NK-92 treated with Interleukin-12 subunit alpha and Interleukin-12 subunit beta, amount 100 ng/mL, for 24 hours (cell line): ENCODE results near the gene GHRH.

Experiments
- DNase-seq: peaks from one replicate; lab custom pipeline; 2025; lab: John Stamatoyannopoulos, UW

GHRH gene

DNA sequence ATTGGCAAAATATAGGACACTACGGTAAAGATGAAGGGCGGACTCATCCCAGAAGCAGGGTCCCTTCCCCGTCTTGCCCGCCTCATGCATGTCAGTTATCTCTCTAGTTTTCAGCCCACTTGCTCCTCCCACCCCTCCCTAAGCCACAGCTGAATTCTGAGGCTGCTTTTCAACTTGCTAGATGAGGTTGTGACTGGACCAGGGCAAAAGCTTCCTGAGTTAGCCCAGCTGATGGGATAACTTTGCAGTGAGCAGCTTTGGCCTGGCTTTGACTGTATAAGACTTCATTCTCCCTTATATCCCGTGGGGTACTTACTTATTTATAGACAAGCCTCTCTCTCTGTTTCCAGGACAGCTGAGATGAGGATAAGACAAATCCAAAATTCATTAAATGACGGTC is 23.2 kb downstream of the GHRH start:
- no peak for DNase-seq

DNA sequence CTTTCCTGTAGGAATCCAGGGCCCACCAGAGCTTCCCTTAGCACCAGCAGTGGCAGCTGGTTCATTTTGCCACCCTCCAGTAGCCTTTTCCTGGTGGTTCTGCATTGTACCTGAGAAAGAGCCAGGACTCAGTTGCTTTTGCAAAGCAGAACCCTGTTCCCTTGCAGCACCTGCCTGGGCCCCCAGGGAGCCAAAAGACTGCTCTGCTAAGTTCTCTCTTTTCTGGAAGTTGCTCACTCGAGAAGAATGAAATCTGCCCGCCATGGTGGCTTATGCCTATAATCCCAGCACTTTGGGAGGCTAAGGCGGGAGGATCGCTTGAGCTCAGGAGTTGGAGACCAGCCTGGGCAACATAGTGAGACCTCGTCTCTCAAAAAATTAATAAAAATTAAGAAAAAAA is 24.0 kb downstream of the GHRH start:
- no peak for DNase-seq

DNA sequence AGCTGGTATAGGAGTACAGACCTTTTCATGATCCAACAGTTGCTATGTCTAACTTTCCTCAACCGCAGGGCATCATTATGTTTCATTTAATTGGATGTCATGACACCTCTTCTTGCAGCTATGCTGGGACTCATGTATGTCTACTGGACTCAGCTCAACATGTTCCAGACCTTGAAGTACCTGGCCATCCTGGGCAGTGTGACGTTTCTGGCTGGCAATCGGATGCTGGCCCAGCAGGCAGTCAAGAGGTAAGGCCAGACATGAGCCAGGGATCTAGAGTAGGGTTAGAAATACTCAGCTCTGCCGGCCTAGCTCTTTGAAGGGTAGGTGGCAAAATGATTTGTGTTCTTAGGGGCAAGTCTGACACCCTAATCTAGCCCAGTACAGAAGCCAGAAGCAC is 25.2 kb downstream of the GHRH start:
- DNase-seq = no peak

DNA sequence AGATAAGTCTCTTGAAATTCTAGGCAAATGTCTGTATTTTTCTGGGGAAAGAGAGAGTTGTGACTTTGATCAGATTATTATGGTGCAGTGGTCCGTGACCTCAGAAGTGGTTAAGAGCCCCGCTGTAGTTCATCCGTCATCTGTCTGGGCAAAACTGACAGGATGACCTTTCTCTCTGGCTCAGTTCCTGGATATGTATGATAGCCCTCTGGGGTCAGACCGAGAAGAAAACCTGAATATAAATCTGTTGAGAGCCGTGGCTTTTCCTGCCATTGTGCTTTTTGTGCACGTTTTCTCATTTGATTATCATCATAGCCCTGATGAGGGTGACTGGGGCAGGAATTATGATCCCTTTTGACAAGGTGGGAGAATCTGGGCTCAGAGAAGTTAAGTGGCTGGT is 26.5 kb downstream of the GHRH start:
- DNase-seq = no peak

DNA sequence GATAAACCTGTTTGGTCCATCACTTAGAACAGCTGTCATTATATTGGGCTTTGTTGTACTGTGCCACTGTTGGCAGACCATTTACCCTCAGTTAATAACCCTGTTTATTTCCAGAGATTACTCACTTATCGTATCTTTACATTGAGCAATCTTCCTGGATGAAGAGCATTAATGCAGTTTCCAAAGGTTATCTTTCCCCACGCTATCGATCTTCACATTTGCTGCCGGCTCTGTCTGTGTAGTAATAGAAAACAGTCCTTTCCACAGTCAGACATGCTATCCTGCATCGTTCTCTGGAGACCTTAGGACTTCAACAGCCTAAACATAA is 27.4 kb downstream of the GHRH start:
- no peak for DNase-seq

DNA sequence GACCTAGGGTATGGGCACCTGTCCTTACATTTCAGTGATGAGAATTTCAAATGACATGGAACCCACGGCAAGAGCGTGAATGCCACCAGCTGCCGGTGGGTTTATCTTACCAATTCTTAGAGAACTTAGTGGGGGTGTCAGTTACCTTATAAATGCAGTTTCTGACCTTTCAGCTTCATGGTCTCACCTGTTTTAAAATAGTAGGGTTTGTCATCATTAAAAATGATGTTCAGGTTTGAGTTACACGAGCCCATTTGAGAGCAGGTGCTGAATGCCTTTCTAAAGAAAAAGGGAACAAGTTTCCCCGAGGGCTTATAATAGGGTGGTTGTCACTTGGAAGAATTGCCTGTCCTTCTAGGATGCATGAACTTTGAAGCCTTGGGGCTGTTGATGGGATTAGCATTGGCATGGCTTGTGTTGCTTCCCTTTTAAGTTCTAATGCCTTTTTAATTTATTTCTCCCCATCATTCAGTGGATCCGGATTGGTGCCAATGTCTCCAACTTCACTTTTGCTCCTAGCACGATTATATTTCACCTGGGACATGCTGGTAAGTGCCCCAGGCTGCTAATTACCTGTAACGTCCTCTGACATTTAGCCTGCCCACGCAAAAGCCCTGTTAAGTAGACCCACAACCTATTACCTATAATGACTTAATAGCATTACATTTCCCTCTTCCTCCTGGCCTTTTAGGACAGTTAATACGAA is 27.9 kb downstream of the GHRH start:
- DNase-seq = no peak

DNA sequence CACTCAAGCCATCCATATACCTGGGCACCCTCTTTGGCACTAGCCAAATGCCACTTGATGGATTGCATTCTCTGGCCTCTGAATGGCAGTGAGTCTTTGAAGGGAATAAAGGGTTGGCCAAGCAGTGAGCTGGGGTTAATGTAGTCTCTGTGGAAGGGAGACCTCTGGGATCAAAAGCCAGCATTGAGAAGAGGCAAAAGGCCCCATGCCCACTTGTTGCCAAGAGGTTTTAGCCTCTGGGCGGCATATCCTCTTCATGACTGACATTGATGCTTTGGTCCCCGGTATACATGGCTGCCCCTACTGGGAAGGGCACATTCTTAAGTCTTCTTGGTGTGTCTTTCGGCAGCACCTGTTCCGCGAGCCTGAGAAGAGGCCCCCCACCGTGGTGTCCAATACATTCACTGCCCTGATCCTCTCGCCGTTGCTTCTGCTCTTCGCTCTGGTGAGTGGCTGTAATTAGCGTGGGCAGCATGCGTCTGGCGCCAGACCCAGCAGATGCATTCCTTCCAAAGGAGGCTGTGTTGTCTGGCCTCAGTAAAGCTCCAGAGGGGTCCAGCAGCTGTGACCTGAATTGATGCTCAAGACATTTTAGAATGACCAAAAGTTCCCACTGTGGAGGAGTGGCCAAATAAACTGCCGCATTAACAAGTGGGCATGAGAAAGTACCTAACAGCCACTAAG is 29.5 kb downstream of the GHRH start:
- no peak for DNase-seq

DNA sequence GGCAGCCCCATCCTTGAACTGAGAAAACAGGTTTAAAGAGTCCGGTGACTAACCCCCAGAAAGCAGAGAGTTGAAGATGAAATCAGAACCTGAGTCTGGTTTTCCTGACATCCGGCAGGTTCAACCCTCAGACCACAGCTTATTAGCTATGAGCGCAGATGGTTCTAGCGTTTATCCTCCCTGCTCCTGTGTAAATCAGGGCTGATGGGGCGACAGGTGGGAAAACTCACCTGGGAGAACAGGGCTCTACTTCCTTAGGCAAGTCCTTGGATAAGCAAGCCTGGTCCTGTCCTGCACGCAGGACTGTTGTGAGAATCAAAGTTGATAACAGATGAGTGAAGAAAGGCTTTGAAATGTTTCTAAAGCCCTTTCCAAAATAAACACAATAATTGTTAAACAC is 31.4 kb downstream of the GHRH start:
- DNase-seq = no peak

DNA sequence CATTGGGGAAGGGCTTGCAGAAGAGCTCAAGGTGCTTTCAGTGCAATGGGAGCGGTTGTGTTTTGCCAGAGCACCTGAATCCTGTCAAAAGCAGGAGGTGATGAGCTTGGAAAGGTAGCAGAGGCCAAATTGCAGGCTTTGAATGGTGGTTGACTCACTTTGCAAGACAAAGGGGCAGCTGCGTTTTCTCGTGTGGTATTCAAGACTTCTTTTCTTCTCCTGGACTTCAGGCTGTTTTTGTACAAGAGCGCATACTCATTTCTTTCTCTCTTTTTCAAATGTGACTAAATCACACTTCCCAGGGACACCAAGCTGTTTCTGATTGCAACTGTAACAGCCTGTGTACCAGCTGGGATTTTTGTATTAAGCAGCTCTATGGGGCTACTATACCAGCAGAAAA is 32.3 kb downstream of the GHRH start:
- DNase-seq = no peak

DNA sequence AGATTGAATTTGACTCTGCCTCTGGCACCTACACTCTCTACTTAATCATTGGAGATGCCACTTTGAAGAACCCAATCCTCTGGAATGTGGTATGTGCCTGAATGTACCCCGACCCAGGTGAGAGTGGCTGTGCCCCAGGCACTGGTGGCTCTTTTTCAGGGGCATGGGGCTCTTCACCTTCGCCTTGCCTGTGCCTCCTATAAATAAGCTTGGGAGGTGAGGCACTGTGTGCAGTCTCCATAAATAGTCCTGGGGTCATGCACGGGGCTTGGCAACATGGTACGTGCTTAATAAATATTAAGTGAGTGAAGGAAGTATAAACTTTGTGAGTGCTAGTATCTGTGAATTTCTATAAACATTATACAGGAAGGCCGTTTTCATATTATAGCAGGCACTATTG is 33.0 kb downstream of the GHRH start:
- no peak for DNase-seq

DNA sequence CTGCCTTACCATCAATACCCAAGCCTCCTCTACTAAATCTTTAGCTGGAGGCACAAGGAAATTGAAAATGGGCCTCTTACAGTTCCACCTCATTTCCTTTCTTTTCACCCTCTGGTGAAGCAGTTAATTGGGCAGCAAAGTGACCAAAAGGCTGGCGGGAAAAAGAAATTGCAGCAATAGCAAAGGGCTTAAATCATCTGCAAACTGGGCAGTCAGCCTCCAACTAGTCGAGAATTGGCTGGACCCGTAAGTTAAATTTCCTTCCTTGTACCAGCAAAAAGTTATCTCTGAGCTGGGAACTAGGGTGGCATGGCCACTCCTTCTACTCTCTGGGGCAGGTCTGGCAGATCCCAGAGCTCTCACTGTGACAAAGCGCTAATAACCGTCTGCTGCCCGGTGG is 33.5 kb downstream of the GHRH start:
- DNase-seq = no peak

DNA sequence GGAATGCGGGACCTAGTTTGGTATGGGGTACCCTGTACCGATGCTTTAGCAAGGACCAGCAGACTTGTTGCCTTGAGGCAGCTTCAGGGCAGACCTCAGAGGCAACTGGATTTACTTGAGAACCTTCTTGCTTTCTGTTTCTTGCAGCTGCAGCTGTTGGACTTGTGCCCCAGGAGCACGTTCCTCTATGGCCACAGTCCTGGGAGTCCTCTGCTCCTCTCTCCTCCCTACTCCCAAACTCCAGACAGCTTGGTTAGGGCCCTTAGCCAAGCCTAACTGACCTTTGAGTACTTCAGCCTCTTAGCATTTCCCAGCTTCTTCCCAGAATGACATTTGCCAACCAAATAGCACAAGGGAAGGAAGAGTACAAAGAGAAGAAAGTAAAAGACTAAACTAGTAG is 34.7 kb downstream of the GHRH start:
- no peak for DNase-seq

DNA sequence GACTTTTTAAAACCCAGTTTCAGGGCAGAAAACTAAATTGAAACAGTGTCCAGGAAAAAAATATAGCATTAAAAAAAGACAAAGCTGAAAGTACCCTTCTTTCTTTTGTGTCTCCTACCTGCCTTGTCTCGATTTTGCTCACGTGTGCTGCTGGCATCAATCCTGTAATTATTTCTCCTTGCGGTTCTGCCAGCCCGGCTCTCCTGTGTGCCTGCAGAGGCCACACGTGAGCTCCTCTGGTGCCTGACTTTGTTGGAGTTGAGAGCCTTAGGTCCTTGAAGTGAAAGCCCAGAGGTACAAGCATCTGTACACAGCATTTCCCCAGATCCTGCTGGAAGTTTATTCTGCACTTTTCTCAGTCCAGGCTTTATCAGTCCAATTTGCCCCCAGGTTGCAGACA is 36.5 kb downstream of the GHRH start:
- no peak for DNase-seq

DNA sequence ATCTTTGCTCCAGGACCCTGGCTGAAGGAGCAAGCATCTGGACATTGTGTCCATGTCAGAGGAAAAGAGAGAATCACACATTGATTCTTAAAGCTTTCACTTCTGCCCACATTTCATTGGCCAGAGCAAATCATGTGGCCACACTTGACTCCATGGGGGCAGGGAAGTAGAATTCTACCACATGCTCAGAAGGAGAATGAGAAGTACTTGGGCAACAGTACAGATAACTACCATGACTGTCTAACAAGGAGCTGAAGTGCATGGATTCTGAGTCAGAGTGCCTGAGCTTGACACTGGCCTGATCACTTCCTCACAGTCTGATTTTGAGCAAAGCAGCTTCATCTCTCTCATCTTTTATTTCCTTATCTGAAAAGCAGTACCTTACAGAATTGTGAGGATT is 38.6 kb downstream of the GHRH start:
- DNase-seq = no peak

DNA sequence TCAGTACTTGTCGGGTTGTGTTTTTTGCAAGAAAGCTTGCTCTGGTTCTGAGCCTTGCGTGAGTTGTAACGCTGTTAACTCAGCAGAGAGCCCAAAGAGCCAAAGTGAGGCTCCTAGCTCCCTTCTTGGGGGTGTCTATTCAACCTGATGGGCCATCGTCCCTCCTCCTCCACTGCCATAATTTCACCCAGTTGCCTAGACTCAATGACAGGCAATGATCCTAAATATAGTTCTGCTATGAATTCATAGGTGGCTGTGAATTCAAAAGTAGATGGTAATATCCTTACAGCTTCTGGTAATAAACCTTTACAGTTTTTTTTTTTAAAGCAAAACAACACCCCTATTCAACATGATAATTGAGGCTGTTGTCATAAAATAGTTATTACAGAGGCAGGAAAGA is 39.5 kb downstream of the GHRH start:
- DNase-seq = no peak

DNA sequence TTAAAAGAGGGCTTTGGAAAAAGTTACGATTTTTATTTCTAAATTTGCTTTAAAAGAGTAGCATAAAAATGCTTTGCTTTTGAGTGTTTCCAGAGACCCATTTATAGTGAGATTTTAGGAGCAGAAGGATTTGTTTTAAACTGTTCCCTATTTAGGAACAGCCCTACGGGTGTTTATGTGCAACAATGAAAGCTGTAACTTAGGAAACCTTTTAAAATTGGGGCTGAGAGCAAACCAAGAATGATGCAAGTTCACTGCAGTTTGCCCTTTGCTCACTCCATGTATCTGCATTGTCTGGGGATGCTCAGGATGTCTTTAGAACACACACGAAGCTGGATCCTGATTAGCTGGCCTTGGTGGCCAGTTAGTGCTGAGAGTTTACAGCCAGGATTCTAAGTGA is 40.9 kb downstream of the GHRH start:
- DNase-seq = no peak

DNA sequence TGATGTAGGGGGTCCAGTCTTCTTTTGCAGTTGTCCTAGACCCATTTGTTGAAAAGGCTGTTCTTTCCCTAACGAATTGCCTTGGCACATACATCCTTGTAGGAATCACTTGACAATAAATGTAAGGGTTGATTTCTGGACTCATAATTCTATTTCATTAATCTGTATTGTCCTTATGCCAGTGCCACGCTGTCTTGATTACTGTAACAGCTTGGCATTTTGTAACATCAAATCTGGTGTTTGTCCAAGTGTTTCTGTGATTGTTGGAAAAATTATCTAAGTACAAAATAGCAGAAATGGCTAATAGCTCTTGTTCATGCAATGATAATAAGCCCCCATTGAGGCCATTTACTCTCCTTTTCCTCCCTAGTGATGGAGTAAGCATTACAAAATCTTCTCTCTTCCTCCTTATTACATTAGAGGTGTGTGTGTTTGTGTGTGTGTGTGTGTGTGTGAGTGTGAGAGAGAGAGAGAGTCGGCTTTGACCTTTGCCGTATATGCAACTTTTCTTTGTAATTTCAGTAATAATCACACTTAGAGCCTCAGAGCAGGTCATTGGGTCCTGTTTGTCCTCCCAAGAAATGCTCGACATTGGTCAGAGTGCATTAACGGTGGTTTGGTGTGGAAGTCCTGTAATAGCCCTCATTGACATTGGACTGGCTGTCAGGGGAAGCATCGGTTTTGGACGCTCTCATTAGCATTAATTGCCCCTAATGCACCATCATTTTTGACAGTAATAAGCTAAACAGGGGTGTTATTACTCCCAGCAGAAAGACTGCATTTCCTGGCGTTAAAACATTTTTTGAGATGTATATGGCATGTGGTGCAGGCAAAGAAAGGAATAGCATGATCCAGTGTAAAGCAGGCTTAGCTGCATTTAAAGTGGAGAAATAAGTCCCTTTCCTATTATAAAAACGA is 41.6 kb downstream of the GHRH start:
- DNase-seq = no peak

DNA sequence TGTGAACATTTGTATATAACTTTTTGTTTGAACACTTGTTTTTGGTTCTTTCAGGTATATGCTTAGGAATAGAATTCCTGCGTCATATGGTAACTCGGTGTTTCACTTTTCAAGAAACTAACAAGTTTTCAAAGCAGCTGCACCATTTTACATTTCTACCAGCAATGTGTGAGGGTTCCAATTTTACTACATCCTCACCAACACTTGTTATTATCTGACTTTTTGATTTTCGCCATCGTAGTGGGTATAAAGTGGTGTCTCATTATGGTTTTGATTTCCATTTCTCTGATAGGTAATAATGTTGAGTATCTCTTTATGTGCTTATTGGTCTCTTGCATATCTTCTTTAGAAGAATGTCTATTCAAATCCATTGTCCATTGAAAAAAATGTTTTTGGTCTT is 42.6 kb downstream of the GHRH start:
- DNase-seq = no peak

DNA sequence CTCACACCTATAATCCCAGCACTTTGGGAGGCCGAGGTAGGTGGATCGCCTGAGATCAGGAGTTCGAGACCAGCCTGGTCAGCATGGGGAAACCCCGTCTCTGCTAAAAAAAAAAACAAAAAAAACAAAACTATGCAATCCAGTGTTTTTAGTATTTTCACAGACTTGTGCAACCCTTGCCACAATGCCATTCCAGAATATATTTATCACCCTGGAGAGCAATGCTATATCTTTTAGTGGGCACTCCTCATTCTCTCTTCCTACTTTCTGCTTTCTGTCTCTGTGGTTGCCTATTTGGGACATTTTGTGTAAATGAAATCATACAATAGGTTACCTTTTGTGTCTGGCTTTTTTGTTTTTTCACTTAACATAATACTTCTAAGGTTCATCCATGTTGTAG is 43.2 kb downstream of the GHRH start:
- DNase-seq = no peak

DNA sequence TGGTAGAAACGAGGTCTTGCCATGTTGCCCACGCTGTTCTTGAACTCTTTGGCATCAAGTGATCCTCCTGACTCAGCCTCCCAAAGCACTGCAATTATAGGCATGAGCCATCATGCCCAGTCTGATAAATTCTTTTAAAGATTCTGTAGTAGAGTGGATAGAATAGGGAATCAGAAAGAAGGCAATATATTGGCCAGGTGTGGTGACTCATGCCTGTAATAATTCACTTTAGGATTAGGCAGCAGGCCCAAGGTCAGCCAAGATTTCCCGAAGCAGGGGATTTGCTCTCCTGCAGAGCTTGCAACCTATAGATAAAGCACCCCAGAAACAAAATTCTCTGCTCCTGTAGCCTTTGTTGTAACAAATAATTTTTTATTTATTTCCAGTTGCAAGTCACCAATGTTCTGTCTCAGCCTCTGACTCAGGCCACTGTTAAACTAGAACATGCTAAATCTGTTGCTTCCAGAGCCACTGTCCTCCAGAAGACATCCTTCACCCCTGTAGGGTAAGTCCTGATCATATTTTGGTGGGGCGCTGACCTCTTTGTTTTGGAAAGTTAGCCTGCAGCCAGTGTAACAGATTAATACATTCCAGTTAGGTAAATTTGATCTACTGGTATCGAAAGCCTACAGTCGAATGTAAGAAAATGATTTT is 51.8 kb downstream of the GHRH start:
- no peak for DNase-seq

DNA sequence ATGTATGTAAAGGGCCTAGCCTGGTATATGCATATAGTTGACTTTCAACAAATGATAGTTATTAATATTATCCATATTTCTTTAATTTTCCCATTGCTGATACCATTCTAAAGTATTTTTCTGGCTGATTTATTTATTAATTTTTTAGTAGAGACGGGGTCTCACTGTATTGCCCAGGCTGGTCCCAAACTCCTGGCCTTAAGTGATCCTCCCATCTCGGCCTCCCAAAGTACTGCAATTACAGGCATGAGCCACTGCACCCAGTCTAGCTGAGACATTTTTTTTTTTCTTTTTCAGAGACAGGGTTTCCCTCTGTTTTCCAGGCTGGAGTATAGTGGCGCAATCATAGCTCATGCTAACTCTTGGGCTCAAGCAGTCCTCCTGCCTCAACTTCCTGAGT is 52.4 kb downstream of the GHRH start:
- DNase-seq = no peak

DNA sequence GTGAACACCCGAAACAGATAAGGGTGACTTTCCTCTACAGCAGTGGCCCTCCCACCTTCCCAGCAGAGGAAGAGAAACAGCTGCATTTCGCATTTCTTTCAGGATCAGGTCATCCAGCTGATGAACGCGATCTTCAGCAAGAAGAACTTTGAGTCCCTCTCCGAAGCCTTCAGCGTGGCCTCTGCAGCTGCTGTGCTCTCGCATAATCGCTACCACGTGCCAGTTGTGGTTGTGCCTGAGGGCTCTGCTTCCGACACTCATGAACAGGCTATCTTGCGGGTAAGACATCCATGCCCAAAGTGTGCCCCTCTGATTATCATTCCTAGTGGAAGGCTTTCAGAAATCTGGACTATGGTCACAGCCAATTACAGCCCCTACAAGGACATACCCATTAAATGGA is 54.4 kb downstream of the GHRH start:
- DNase-seq = no peak

DNA sequence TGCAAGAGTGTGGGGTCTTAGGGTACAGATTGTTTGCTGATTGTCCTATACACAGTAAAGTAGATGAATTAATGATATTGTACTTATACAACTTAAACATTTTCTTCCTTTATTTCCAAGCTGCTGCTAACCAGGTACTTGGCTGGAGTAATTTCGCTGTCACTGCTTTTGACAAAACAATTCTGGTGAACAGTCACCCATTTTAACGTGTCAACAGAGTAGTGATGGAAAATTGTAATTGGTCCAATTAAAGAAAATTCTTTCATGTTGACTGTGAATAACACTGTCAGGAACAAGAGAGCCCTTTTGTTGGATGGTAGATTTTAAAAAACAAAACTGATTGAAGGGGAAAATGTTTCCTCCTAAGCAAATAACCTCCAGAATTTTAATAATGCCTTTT is 55.8 kb downstream of the GHRH start:
- DNase-seq = no peak
